ENCODE results near the gene OXSR1. TPM values are rescaled to one million over a fixed set of nuclear protein-coding genes. Genes with fewer than 3 reads are reported as not detected.

OXSR1 gene
- total RNA-seq, 1 donor from 2014 or later, result 13.3 TPM

GRCh38 chr3:38136393-38136776 lies 29.0 kb upstream of the OXSR1 start:
- intact Hi-C loops (cut with DNase I), result loop anchor here (2.0 to 10.0 kb wide), 4 partner anchors 110 to 1142 kb away; partner anchors contain the start of genes ACVR2B, EPM2AIP1, MLH1 and XYLB
- TF ChIP-seq CTCF (IDR thresholded peaks at IDR 0.05), result no peak
- Histone ChIP-seq H3K36me3 (peaks cover 25 to 38% of the 10 kb centered on the region in 2 donors), H3K9me3 (no peaks in the 10 kb centered on the region), H3K27me3 (no peaks in the 10 kb centered on the region), H3K4me3 (peak overlapping the region; percentile 87 to 98), H3K4me1 (peaks cover 0 to 28% of the 10 kb centered on the region in 2 donors), H3K27ac (peak overlapping the region; percentile 68 to 75)
- DNase-seq (ENCODE audit: low spot score in 2 of 2), result peak in 1 of 2 donors; percentile 67

- peak; percentile 99 to 100 for DNase-seq (ENCODE audit: low spot score in 2 of 2)
- intact Hi-C loops (cut with DNase I), result loop anchor here (1.0 to 10.0 kb wide), 5 partner anchors 28 to 1142 kb away; partner anchors contain the start of genes ACVR2B, EPM2AIP1, MLH1 and OXSR1
- TF ChIP-seq CTCF (IDR thresholded peaks at IDR 0.05), result no peak
- Histone ChIP-seq H3K36me3 (peaks cover 25 to 38% of the 10 kb centered on the region in 2 donors), H3K4me3 (peak within 1 kb of the TSS; percentile 87 to 98), H3K27ac (peak within 1 kb of the TSS; percentile 90 to 97), H3K27me3 (no peaks in the 10 kb centered on the region), H3K4me1 (peaks cover 0 to 28% of the 10 kb centered on the region in 2 donors), H3K9me3 (no peaks in the 10 kb centered on the region)
Measured at GRCh38 chr3:38136777-38137614, 28.3 kb upstream of the OXSR1 start, which contains the start of gene ACAA1. ACAA1 (minus strand) TSS chr3:38137127; CDS start chr3:38137035, 92 bp downstream.

- Histone ChIP-seq H3K27ac (peak overlapping the region; percentile 90 to 97), H3K27me3 (no peaks in the 10 kb centered on the region), H3K36me3 (peaks cover 21 to 32% of the 10 kb centered on the region in 2 donors), H3K9me3 (no peaks in the 10 kb centered on the region), H3K4me3 (peak overlapping the region; percentile 87 to 88), H3K4me1 (peaks cover 0 to 28% of the 10 kb centered on the region in 2 donors)
- intact Hi-C loops (cut with DNase I), result loop anchor here (1.0 to 10.0 kb wide), 5 partner anchors 28 to 1143 kb away; partner anchors contain the start of genes ACVR2B, EPM2AIP1, MLH1 and OXSR1
- DNase-seq (ENCODE audit: low spot score in 2 of 2), result peak in 1 of 2 donors; percentile 69
- TF ChIP-seq CTCF (IDR thresholded peaks at IDR 0.05), result no peak
Measured at GRCh38 chr3:38137615-38138348, 27.6 kb upstream of the OXSR1 start.

GRCh38 chr3:38138349-38139190 lies 26.8 kb upstream of the OXSR1 start, which contains the start of gene MYD88:
MYD88 (plus strand) TSS chr3:38138661; CDS start chr3:38138701, 40 bp downstream.
- peak; percentile 44 to 91 for DNase-seq (ENCODE audit: low spot score in 2 of 2)
- no peaks in the 10 kb centered on the region for H3K27me3 ChIP-seq
- H3K27ac ChIP-seq, result peak within 1 kb of the TSS; percentile 90 to 97
- TF ChIP-seq CTCF (IDR thresholded peaks at IDR 0.05), result no peak
- H3K9me3 ChIP-seq, result no peaks in the 10 kb centered on the region
- H3K36me3 ChIP-seq, result peaks cover 13 to 24% of the 10 kb centered on the region in 2 donors
- H3K4me3 ChIP-seq, result peak within 1 kb of the TSS; percentile 87 to 88
- H3K4me1 ChIP-seq, result peaks cover 0 to 28% of the 10 kb centered on the region in 2 donors
- intact Hi-C loops (cut with DNase I), result loop anchor here (5.0 to 10.0 kb wide), 3 partner anchors 209 to 1144 kb away; partner anchors contain the start of genes ACVR2B, EPM2AIP1, MLH1 and XYLB
